Mucosa of rectum (tissue), 2 donors: ENCODE data around the gene SH3RF3.

ENCODE experiments used
- H3K27ac ChIP-seq, 2 donors: one replicate each; pipeline ENCODE4 v1.7.0; 2013; ENCODE audit warnings: inconsistent platforms in 2 of 2, low read depth in 2 of 2, low read length in 2 of 2
- H3K27me3 ChIP-seq, 2 donors: one replicate each; pipeline ENCODE4 v1.7.0; 2013; ENCODE audit warnings: low read length in 2 of 2; ENCODE audit not compliant: control insufficient read depth in 2 of 2, insufficient read depth in 2 of 2
- H3K36me3 ChIP-seq, 2 donors: one replicate each; pipeline ENCODE4 v1.7.0; 2013; ENCODE audit warnings: low read length in 2 of 2; ENCODE audit not compliant: control insufficient read depth in 2 of 2, insufficient read depth in 2 of 2
- H3K4me1 ChIP-seq, 2 donors: one replicate each; pipeline ENCODE4 v1.7.0; 2013; ENCODE audit warnings: low read length in 2 of 2, mild to moderate bottlenecking in 1 of 2; ENCODE audit not compliant: control insufficient read depth in 2 of 2, insufficient read depth in 2 of 2
- H3K4me3 ChIP-seq, 2 donors: one replicate each; pipeline ENCODE4 v1.7.0; 2013; ENCODE audit warnings: low read length in 2 of 2
- H3K9ac ChIP-seq, 2 donors: one replicate each; pipeline ENCODE4 v1.7.0; 2013; ENCODE audit warnings: low read length in 2 of 2, low read depth in 1 of 2, mild to moderate bottlenecking in 1 of 2
- H3K9me3 ChIP-seq, 2 donors: one replicate each; pipeline ENCODE4 v1.7.0; 2013; ENCODE audit warnings: low read length in 2 of 2; ENCODE audit not compliant: control insufficient read depth in 2 of 2
- donor health status: healthy.
- donor health status: Normal muscosa, but diverticular disease.

The SH3RF3 gene

GRCh38 chr2:109322641-109323040, 193.6 kb downstream of the SH3RF3 start:
- no peaks in the 10 kb centered on the region for H3K27me3 ChIP-seq
- H3K36me3 ChIP-seq, result no peaks in the 10 kb centered on the region
- H3K4me1 ChIP-seq, result peaks cover 2 to 10% of the 10 kb centered on the region in 2 donors
- H3K27ac ChIP-seq, result peak overlapping the region in 1 of 2 donors; percentile 59
- no peaks in the 10 kb centered on the region for H3K9me3 ChIP-seq
- H3K9ac ChIP-seq, result no peak overlapping the region
- H3K4me3 ChIP-seq, result no peak overlapping the region

DNA sequence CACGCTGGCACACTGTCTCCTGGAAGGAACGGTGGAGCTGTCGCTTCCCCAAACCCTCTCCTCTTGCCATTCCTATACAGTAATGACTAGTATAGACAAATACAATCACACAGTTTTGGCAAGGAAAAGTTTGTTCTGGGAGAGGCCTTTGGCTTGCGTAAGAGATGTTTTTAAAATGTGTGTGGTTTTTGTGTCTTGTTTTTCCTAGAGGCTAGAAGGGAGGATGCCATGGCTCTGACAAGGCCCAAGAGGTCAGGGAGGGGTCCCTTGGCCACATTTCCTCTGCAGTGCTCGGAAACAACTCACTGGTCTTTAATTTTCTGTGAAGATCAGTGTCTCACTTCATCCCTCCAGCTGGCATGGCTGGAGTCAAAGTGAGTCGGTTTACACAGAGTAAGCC, 195.9 kb downstream of the SH3RF3 start:
- Histone ChIP-seq H3K36me3 (no peaks in the 10 kb centered on the region), H3K4me1 (peaks cover 2 to 10% of the 10 kb centered on the region in 2 donors), H3K9me3 (no peaks in the 10 kb centered on the region), H3K9ac (no peak overlapping the region), H3K4me3 (no peak overlapping the region), H3K27me3 (no peaks in the 10 kb centered on the region), H3K27ac (peak overlapping the region; percentile 11 to 59)

GRCh38 chr2:109325570-109325969, 196.6 kb downstream of the SH3RF3 start:
- H3K27me3 ChIP-seq, result no peaks in the 10 kb centered on the region
- no peaks in the 10 kb centered on the region for H3K36me3 ChIP-seq
- H3K9ac ChIP-seq, result no peak overlapping the region
- H3K4me3 ChIP-seq, result no peak overlapping the region
- peaks cover 2 to 10% of the 10 kb centered on the region in 2 donors for H3K4me1 ChIP-seq
- H3K9me3 ChIP-seq, result no peaks in the 10 kb centered on the region
- H3K27ac ChIP-seq, result peak overlapping the region in 1 of 2 donors; percentile 26

- Histone ChIP-seq H3K27me3 (no peaks in the 10 kb centered on the region), H3K27ac (no peak overlapping the region), H3K4me3 (no peak overlapping the region), H3K9ac (no peak overlapping the region), H3K9me3 (no peaks in the 10 kb centered on the region), H3K36me3 (no peaks in the 10 kb centered on the region), H3K4me1 (peaks cover 2 to 10% of the 10 kb centered on the region in 2 donors)
Measured at GRCh38 chr2:109326306-109326705, 197.3 kb downstream of the SH3RF3 start.

- Histone ChIP-seq H3K4me3 (no peak overlapping the region), H3K36me3 (no peaks in the 10 kb centered on the region), H3K9me3 (no peaks in the 10 kb centered on the region), H3K9ac (no peak overlapping the region), H3K27ac (no peak overlapping the region), H3K27me3 (peaks cover 0 to 4% of the 10 kb centered on the region in 2 donors), H3K4me1 (peaks cover 6 to 11% of the 10 kb centered on the region in 2 donors)
Measured at GRCh38 chr2:109330056-109330455, 201.1 kb downstream of the SH3RF3 start.

DNA sequence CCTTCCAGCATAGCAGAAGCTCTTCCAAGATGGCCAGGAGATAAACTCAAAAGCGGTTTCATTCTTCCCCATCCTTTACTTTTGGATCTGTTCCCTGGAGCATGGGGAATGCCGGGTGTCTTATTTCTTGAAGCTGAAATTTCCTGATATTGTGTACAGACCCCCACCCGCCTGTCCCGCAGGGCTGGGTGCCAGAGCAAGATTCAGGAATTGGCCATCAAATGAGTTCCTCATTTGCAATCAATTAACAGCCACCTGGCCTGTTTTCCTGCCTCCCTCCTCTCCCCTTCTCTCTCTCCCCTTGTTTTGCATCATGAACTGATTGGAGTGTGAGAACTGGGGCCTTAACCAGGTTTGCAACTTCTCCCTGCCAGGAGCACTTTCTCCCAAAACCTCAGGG, 202.1 kb downstream of the SH3RF3 start:
- Histone ChIP-seq H3K9ac (no peak overlapping the region), H3K27ac (no peak overlapping the region)

GRCh38 chr2:109331896-109332848, 203.2 kb downstream of the SH3RF3 start:
- Histone ChIP-seq H3K36me3 (no peaks in the 10 kb centered on the region), H3K9me3 (no peaks in the 10 kb centered on the region), H3K27me3 (peaks cover 0 to 4% of the 10 kb centered on the region in 2 donors), H3K27ac (no peak overlapping the region), H3K4me3 (no peak overlapping the region), H3K4me1 (peaks cover 6 to 11% of the 10 kb centered on the region in 2 donors), H3K9ac (peak overlapping the region in 1 of 2 donors; percentile 14)

More for the DNA sequence above, 202.1 kb downstream of the SH3RF3 start:
- no peak overlapping the region for H3K4me3 ChIP-seq
- no peaks in the 10 kb centered on the region for H3K9me3 ChIP-seq
- peaks cover 6 to 11% of the 10 kb centered on the region in 2 donors for H3K4me1 ChIP-seq
- no peaks in the 10 kb centered on the region for H3K36me3 ChIP-seq
- H3K27me3 ChIP-seq, result peaks cover 0 to 4% of the 10 kb centered on the region in 2 donors

GRCh38 chr2:109332880-109333279, 203.9 kb downstream of the SH3RF3 start:
- Histone ChIP-seq H3K4me3 (no peak overlapping the region), H3K36me3 (no peaks in the 10 kb centered on the region)

DNA sequence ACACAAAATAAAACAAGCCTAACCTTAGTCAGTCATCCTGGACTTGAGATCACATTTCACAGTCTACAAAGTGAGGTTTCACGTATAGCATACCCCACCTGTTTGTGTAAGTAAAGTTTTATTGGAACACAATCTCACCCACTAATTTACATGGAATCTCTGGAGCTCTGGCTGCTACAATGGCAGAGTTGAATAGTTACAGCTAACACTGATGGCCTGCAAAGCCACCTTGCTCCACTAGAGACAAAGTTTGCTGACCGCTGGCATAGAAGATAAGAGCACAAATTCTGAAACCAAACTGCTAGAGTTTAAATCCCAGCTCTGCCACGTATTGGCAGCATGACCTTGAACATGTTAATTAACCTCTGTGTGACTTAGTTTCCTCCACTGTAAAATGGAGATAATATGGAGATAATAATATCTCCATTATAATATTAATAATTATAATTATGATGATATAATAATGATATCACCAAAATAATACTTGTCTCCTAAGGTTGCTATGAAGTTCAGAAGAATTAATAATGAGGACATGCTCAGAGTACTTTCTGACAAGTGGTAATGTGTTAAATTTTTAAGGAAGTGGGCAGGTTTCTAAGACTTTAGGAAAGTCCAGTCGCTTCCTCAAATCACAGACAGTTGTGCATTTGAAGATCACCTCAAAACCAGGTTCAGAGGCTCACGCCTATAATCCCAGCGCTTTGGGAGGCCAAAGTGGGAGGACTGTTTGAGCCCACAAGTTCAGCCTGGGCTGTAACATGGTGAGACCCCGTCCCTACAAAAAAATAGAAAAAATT, 204.6 kb downstream of the SH3RF3 start:
- Histone ChIP-seq H3K9me3 (no peaks in the 10 kb centered on the region), H3K4me3 (no peak overlapping the region), H3K36me3 (no peaks in the 10 kb centered on the region), H3K27me3 (peaks cover 0 to 4% of the 10 kb centered on the region in 2 donors), H3K4me1 (peaks cover 6 to 11% of the 10 kb centered on the region in 2 donors), H3K27ac (no peak overlapping the region), H3K9ac (no peak overlapping the region)

More at GRCh38 chr2:109332880-109333279, 203.9 kb downstream of the SH3RF3 start:
- H3K9ac ChIP-seq, result no peak overlapping the region
- H3K9me3 ChIP-seq, result no peaks in the 10 kb centered on the region
- no peak overlapping the region for H3K27ac ChIP-seq
- peaks cover 6 to 11% of the 10 kb centered on the region in 2 donors for H3K4me1 ChIP-seq
- peaks cover 0 to 4% of the 10 kb centered on the region in 2 donors for H3K27me3 ChIP-seq
